GM23248 (cell line): ENCODE data around the gene SLC22A13. TPM values are rescaled to one million over a fixed set of nuclear protein-coding genes. Genes with fewer than 3 reads are reported as not detected.

Source experiments
- DNase-seq: peaks from one replicate; pipeline ENCODE4 v3.0.0-alpha.2; 2015
- H2AFZ ChIP-seq: fragments of 200-600 bp; sonication (generic); 2 replicates; pipeline ENCODE4 v1.6.1; 2016; ENCODE audit warnings: antibody characterized with exemption
- H3F3A ChIP-seq: fragments of 200-600 bp; sonication (generic); 2 replicates; pipeline ENCODE4 v1.6.1; 2016; ENCODE audit warnings: mild to moderate bottlenecking, antibody characterized with exemption, mixed run types; ENCODE audit not compliant: insufficient read depth
- H3K27ac ChIP-seq: fragments of 200-600 bp; sonication (generic); 2 replicates; pipeline ENCODE4 v1.5.1; 2016; ENCODE audit warnings: mild to moderate bottlenecking
- H3K27me3 ChIP-seq: fragments of 200-600 bp; sonication (generic); replicated peaks from 2 replicates; pipeline ENCODE4 v1.6.1; 2016; ENCODE audit warnings: mild to moderate bottlenecking; ENCODE audit not compliant: insufficient read depth
- H3K36me3 ChIP-seq: fragments of 200-600 bp; sonication (generic); 2 replicates; pipeline ENCODE4 v1.6.1; 2016; ENCODE audit warnings: low read depth, mild to moderate bottlenecking
- H3K4me1 ChIP-seq: fragments of 200-600 bp; sonication (generic); 2 replicates; pipeline ENCODE4 v1.6.1; 2016; ENCODE audit warnings: mild to moderate bottlenecking; ENCODE audit not compliant: insufficient read depth
- H3K4me2 ChIP-seq: fragments of 200-600 bp; sonication (generic); one replicate; pipeline ENCODE4 v1.6.1; 2016; ENCODE audit warnings: mild to moderate bottlenecking; ENCODE audit not compliant: unreplicated experiment
- H3K4me3 ChIP-seq: fragments of 200-600 bp; sonication (generic); 2 replicates; pipeline ENCODE4 v1.5.1; 2016; ENCODE audit warnings: mild to moderate bottlenecking
- H3K79me2 ChIP-seq: fragments of 200-600 bp; sonication (generic); 2 replicates; pipeline ENCODE4 v1.6.1; 2016; ENCODE audit warnings: mild to moderate bottlenecking; ENCODE audit not compliant: insufficient read depth
- H3K9ac ChIP-seq: fragments of 200-600 bp; sonication (generic); 2 replicates; pipeline ENCODE4 v1.6.1; 2016; ENCODE audit warnings: mild to moderate bottlenecking
- H3K9me2 ChIP-seq: fragments of 200-600 bp; sonication (generic); 2 replicates; pipeline ENCODE4 v1.6.1; 2016; ENCODE audit warnings: mixed run types, mild to moderate bottlenecking, moderate library complexity; ENCODE audit not compliant: insufficient read depth
- H3K9me3 ChIP-seq: fragments of 200-600 bp; sonication (generic); one replicate; pipeline ENCODE4 v1.6.1; 2017; ENCODE audit warnings: low read depth
- H4K20me1 ChIP-seq: fragments of 200-600 bp; sonication (generic); 2 replicates; pipeline ENCODE4 v1.6.0; 2016; ENCODE audit not compliant: insufficient read depth
- EZH2 ChIP-seq: fragments of 200-600 bp; sonication (generic); IDR thresholded peaks from 2 replicates; pipeline ENCODE4 v1.6.1; 2018; ENCODE audit warnings: antibody characterized with exemption, mild to moderate bottlenecking; ENCODE audit not compliant: insufficient read depth, poor library complexity, severe bottlenecking
- EZH2phosphoT487 ChIP-seq: fragments of 200-600 bp; sonication (generic); IDR thresholded peaks from 2 replicates; pipeline ENCODE4 v1.6.1; 2018; ENCODE audit warnings: antibody characterized with exemption, moderate library complexity, mild to moderate bottlenecking, low read depth; ENCODE audit not compliant: insufficient read depth
- whole genome bisulfite sequencing, 2 experiments: methylation state at CpG; one replicate each; pipeline ENCODE4 v1.1.6; 2015 to 2017; ENCODE audit warnings: low lambda C conversion rate in 2 of 2, low coverage in 1 of 2; ENCODE audit errors: missing lambda C conversion rate in 2 of 2; 5-methylcytosine and 5-hydroxymethylcytosine counted together
- in situ Hi-C: fragments of 300-500 bp; cut with MboI; formaldehyde crosslinking; loops from 2 replicates; pipeline ENCODE4 v1.15.0; 2020
- polyA plus RNA-seq: library from polyadenylated mRNA; unstranded; fragments of >200 nt; fragmentation: Nextera tagmentation; extraction: Ambion mirVana; gene quantifications from 2 replicates; pipeline ENCODE4 v1.2.1, GENCODE V29; 2016
- total RNA-seq: library from RNA; depleted of rRNA; stranded (reverse); fragments of >200 nt; shearing (Covaris generic); gene quantifications from 2 replicates; pipeline ENCODE4 v1.2.3, GENCODE V29; 2014

SLC22A13 gene
- total and polyA plus RNA-seq, 2 experiments from 2014 or later = 0.86 TPM; not detected in 1

- no peak overlapping the region for H3K4me2 ChIP-seq
- peaks cover 3% of the 10 kb centered on the region for H3K79me2 ChIP-seq
- no peak for DNase-seq
- no peaks in the 10 kb centered on the region for H3K9me2 ChIP-seq
- no peaks in the 10 kb centered on the region for H3K27me3 ChIP-seq
- H4K20me1 ChIP-seq = no peaks in the 10 kb centered on the region
- H3K36me3 ChIP-seq = peaks cover 46% of the 10 kb centered on the region
- in situ Hi-C loops = no loop called here
- H2AFZ ChIP-seq = no peak overlapping the region
- H3K9me3 ChIP-seq = no peaks in the 10 kb centered on the region
- 65 to 75% methylated on average over 1 of the region's 1 CpG for WGBS, 2 experiments
- H3K4me1 ChIP-seq = peaks cover 7% of the 10 kb centered on the region
- no peaks in the 10 kb centered on the region for H3F3A ChIP-seq
- no peak for TF ChIP-seq EZH2
- no peak for TF ChIP-seq EZH2phosphoT487
- no peak overlapping the region for H3K4me3 ChIP-seq
- no peak overlapping the region for H3K9ac ChIP-seq
- H3K27ac ChIP-seq = no peak overlapping the region
Measured at GRCh38 chr3:38255627-38256026, 10.0 kb upstream of the SLC22A13 start.

- DNase-seq = peak; percentile 29
- no peaks in the 10 kb centered on the region for H4K20me1 ChIP-seq
- H3K27ac ChIP-seq = no peak overlapping the region
- H3K79me2 ChIP-seq = no peaks in the 10 kb centered on the region
- H3K4me1 ChIP-seq = peaks cover 7% of the 10 kb centered on the region
- no peak overlapping the region for H3K9ac ChIP-seq
- H3K36me3 ChIP-seq = peaks cover 35% of the 10 kb centered on the region
- in situ Hi-C loops = no loop called here
- no peaks in the 10 kb centered on the region for H3F3A ChIP-seq
- no peak overlapping the region for H3K4me2 ChIP-seq
- no peaks in the 10 kb centered on the region for H3K9me3 ChIP-seq
- no peak for TF ChIP-seq EZH2
- 0 out of 2 replicates have a peak, but pooled peaks have one; percentile 44 for TF ChIP-seq EZH2phosphoT487
- no peak overlapping the region for H2AFZ ChIP-seq
- no peak overlapping the region for H3K4me3 ChIP-seq
- 24 to 30% methylated on average over 1 of the region's 1 CpG for WGBS, 2 experiments
- no peaks in the 10 kb centered on the region for H3K27me3 ChIP-seq
- H3K9me2 ChIP-seq = no peaks in the 10 kb centered on the region
Measured at GRCh38 chr3:38257583-38257982, 8.0 kb upstream of the SLC22A13 start.

GRCh38 chr3:38260474-38260873 is 5.1 kb upstream of the SLC22A13 start:
- Histone ChIP-seq H3F3A (no peaks in the 10 kb centered on the region), H3K9me2 (no peaks in the 10 kb centered on the region), H3K9me3 (no peaks in the 10 kb centered on the region), H3K27ac (no peak overlapping the region), H3K4me3 (no peak overlapping the region), H3K79me2 (no peaks in the 10 kb centered on the region), H4K20me1 (no peaks in the 10 kb centered on the region), H3K36me3 (0 out of 2 replicates have a peak, but pooled peaks cover 15% of the 10 kb centered on the region), H3K27me3 (no peaks in the 10 kb centered on the region), H2AFZ (no peak overlapping the region), H3K9ac (no peak overlapping the region), H3K4me2 (no peak overlapping the region), H3K4me1 (peaks cover 7% of the 10 kb centered on the region)
- WGBS, 2 experiments = 93 to 98% methylated on average over 2 of the region's 2 CpGs
- in situ Hi-C loops = no loop called here
- TF ChIP-seq EZH2 (no peak), EZH2phosphoT487 (no peak)
- DNase-seq = no peak

- no peak overlapping the region for H3K4me3 ChIP-seq
- no peaks in the 10 kb centered on the region for H3K79me2 ChIP-seq
- H3F3A ChIP-seq = no peaks in the 10 kb centered on the region
- 0 out of 2 replicates have a peak, but pooled peaks cover 9% of the 10 kb centered on the region for H3K36me3 ChIP-seq
- WGBS, 2 experiments = 0 to 5% methylated on average over 1 of the region's 1 CpG
- H3K9me3 ChIP-seq = no peaks in the 10 kb centered on the region
- H3K4me1 ChIP-seq = no peaks in the 10 kb centered on the region
- H3K4me2 ChIP-seq = no peak overlapping the region
- no peaks in the 10 kb centered on the region for H3K27me3 ChIP-seq
- in situ Hi-C loops = no loop called here
- H3K9ac ChIP-seq = no peak overlapping the region
- no peaks in the 10 kb centered on the region for H4K20me1 ChIP-seq
- no peak for DNase-seq
- no peaks in the 10 kb centered on the region for H3K9me2 ChIP-seq
- no peak overlapping the region for H2AFZ ChIP-seq
- TF ChIP-seq EZH2phosphoT487 (no peak), EZH2 (no peak)
- no peak overlapping the region for H3K27ac ChIP-seq
Measured at GRCh38 chr3:38264353-38264771, 1.2 kb upstream of the SLC22A13 start.

GRCh38 chr3:38264779-38265178 is 833 bp upstream of the SLC22A13 start:
- TF ChIP-seq EZH2 = no peak
- TF ChIP-seq EZH2phosphoT487 = no peak
- in situ Hi-C loops = no loop called here

More at GRCh38 chr3:38264779-38265178, 833 bp upstream of the SLC22A13 start:
- no peak overlapping the region for H3K4me2 ChIP-seq
- H3K79me2 ChIP-seq = no peaks in the 10 kb centered on the region
- H3K4me3 ChIP-seq = no peak overlapping the region
- no peaks in the 10 kb centered on the region for H3K9me3 ChIP-seq
- no peaks in the 10 kb centered on the region for H3F3A ChIP-seq
- no peak overlapping the region for H3K27ac ChIP-seq
- H2AFZ ChIP-seq = no peak overlapping the region
- H3K36me3 ChIP-seq = 0 out of 2 replicates have a peak, but pooled peaks cover 9% of the 10 kb centered on the region
- no peak overlapping the region for H3K9ac ChIP-seq
- no peaks in the 10 kb centered on the region for H3K9me2 ChIP-seq
- 90 to 100% methylated on average over 1 of the region's 1 CpG for WGBS, 2 experiments
- no peaks in the 10 kb centered on the region for H3K4me1 ChIP-seq
- no peaks in the 10 kb centered on the region for H4K20me1 ChIP-seq
- no peaks in the 10 kb centered on the region for H3K27me3 ChIP-seq
- DNase-seq = no peak
